ENCODE data around the gene SAG. TPM values are rescaled to one million over a fixed set of nuclear protein-coding genes. Genes with fewer than 3 reads are reported as not detected.

The SAG gene
- total and polyA plus RNA-seq, 9 of the 15 experiments (the other 6 are each of a cell fraction or from before 2014, with no cell fraction given), result 0.04 to 0.64 (median 0.31) TPM; not detected in 5

DNA sequence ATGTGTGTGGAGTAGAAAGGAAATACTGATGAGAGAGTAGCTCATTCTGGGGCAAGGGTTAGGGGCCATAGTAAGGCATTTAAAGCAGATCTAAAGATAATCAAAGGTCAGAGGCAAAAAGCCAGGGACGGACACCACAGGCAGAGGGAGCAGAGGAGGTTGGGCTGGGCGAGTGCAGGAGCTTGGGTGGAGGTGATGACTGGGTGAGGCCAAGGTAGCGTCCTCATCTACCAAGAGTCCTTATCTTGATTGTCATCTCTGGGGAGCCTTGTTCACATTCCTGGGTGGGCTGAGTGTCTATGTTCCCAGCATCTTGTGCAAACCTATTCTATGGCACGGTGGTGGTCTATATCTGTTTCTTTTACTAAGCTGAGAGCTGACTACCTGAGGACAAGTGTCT, 26.1 kb upstream of the SAG start:
- no peaks in the 10 kb centered on the region; the same call in 1 of the 2 replicates for H4K20me1 ChIP-seq (replicated peaks; ENCODE audit: control insufficient read depth, insufficient read depth, low read length)
- intact Hi-C loops (cut with micrococcal nuclease), result no loop called here
- H3K4me3 ChIP-seq, result no peak overlapping the region
- no peaks in the 10 kb centered on the region for H3K27me3 ChIP-seq (ENCODE audit: control insufficient read depth in 2 of 2, insufficient read depth in 2 of 2, low read length in 2 of 2)
- H3K9ac ChIP-seq (ENCODE audit: insufficient read depth in 1 of 2, low read depth in 2 of 2, low read length in 2 of 2), result no peak overlapping the region
- no peaks in the 10 kb centered on the region for H3K4me1 ChIP-seq (replicated peaks in 1 of 2; ENCODE audit: control insufficient read depth in 2 of 2, insufficient read depth in 2 of 2, low read length in 2 of 2)
- WGBS (ENCODE audit: insufficient coverage, low coverage, missing lambda C conversion rate), result 82% methylated on average over 2 of the region's 4 CpGs
- CTCF ChIA-PET (ENCODE audit: low intra/inter-chr PET ratio), result no interaction called here
- H3K27ac ChIP-seq (ENCODE audit: extremely low read depth, low read depth, low read length), result no peak overlapping the region
- no peak overlapping the region for H3K4me2 ChIP-seq (ENCODE audit: insufficient read depth, low read length)
- no peaks in the 10 kb centered on the region for H3K9me1 ChIP-seq (ENCODE audit: control insufficient read depth, insufficient read depth, low read length)
- BruUV-seq (replicated peaks), result no TSS peak
- no peak for ATAC-seq
- DNase-seq (ENCODE audit: extremely low read depth in 1 of 4, low spot score in 3 of 4), result no peak
- no peaks in the 10 kb centered on the region for H3K79me2 ChIP-seq (ENCODE audit: control insufficient read depth, insufficient read depth, low read length)
- no peak for FAIRE-seq
- no peak overlapping the region for H2AFZ ChIP-seq (ENCODE audit: low read depth, low read length)
- H3K36me3 ChIP-seq (ENCODE audit: control insufficient read depth, insufficient read depth, low read length), result peaks cover 82% of the 10 kb centered on the region
- in situ Hi-C loops (cut with MboI), result no loop called here
- no peaks in the 10 kb centered on the region for H3K9me3 ChIP-seq (replicated peaks; ENCODE audit: control insufficient read depth, insufficient read depth, low read depth, low read length)
- POLR2A ChIA-PET, result no interaction called here
- TF ChIP-seq LEF1 (IDR thresholded peaks at IDR 0.05), result no peak
- TF ChIP-seq ZNF561 (CRISPR knock-in tag; conservative IDR thresholded peaks at IDR 0.05), result no peak
- TF ChIP-seq GTF2A2 (tag; IDR thresholded peaks at IDR 0.05), result no peak
- TF ChIP-seq, protein P1, sequence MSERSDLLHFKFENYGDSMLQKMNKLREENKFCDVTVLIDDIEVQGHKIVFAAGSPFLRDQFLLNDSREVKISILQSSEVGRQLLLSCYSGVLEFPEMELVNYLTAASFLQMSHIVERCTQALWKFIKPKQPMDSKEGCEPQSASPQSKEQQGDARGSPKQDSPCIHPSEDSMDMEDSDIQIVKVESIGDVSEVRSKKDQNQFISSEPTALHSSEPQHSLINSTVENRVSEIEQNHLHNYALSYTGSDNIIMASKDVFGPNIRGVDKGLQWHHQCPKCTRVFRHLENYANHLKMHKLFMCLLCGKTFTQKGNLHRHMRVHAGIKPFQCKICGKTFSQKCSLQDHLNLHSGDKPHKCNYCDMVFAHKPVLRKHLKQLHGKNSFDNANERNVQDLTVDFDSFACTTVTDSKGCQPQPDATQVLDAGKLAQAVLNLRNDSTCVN (CRISPR knock-in tag; IDR thresholded peaks at IDR 0.05), result no peak
- no peak for TF ChIP-seq TCF7 (IDR thresholded peaks at IDR 0.05; ENCODE audit: borderline replicate concordance)
- no peak for TF ChIP-seq EZH2 (IDR thresholded peaks at IDR 0.05; ENCODE audit: borderline replicate concordance, low read depth, low read length)
- TF ChIP-seq, protein P2, sequence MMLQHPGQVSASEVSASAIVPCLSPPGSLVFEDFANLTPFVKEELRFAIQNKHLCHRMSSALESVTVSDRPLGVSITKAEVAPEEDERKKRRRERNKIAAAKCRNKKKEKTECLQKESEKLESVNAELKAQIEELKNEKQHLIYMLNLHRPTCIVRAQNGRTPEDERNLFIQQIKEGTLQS (IDR thresholded peaks at IDR 0.05), result no peak
- TF ChIP-seq, protein P2 (CRISPR knock-in tag; conservative IDR thresholded peaks at IDR 0.05), result no peak
- TF ChIP-seq, protein P3, sequence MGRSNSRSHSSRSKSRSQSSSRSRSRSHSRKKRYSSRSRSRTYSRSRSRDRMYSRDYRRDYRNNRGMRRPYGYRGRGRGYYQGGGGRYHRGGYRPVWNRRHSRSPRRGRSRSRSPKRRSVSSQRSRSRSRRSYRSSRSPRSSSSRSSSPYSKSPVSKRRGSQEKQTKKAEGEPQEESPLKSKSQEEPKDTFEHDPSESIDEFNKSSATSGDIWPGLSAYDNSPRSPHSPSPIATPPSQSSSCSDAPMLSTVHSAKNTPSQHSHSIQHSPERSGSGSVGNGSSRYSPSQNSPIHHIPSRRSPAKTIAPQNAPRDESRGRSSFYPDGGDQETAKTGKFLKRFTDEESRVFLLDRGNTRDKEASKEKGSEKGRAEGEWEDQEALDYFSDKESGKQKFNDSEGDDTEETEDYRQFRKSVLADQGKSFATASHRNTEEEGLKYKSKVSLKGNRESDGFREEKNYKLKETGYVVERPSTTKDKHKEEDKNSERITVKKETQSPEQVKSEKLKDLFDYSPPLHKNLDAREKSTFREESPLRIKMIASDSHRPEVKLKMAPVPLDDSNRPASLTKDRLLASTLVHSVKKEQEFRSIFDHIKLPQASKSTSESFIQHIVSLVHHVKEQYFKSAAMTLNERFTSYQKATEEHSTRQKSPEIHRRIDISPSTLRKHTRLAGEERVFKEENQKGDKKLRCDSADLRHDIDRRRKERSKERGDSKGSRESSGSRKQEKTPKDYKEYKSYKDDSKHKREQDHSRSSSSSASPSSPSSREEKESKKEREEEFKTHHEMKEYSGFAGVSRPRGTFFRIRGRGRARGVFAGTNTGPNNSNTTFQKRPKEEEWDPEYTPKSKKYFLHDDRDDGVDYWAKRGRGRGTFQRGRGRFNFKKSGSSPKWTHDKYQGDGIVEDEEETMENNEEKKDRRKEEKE (IDR thresholded peaks at IDR 0.05; ENCODE audit: borderline replicate concordance in 1 of 2, control insufficient read depth in 1 of 2, low read depth in 2 of 2, low read length in 1 of 2), result no peak
- TF ChIP-seq DIDO1 (tag; IDR thresholded peaks at IDR 0.05; ENCODE audit: low read depth), result no peak
- TF ChIP-seq, protein P4, sequence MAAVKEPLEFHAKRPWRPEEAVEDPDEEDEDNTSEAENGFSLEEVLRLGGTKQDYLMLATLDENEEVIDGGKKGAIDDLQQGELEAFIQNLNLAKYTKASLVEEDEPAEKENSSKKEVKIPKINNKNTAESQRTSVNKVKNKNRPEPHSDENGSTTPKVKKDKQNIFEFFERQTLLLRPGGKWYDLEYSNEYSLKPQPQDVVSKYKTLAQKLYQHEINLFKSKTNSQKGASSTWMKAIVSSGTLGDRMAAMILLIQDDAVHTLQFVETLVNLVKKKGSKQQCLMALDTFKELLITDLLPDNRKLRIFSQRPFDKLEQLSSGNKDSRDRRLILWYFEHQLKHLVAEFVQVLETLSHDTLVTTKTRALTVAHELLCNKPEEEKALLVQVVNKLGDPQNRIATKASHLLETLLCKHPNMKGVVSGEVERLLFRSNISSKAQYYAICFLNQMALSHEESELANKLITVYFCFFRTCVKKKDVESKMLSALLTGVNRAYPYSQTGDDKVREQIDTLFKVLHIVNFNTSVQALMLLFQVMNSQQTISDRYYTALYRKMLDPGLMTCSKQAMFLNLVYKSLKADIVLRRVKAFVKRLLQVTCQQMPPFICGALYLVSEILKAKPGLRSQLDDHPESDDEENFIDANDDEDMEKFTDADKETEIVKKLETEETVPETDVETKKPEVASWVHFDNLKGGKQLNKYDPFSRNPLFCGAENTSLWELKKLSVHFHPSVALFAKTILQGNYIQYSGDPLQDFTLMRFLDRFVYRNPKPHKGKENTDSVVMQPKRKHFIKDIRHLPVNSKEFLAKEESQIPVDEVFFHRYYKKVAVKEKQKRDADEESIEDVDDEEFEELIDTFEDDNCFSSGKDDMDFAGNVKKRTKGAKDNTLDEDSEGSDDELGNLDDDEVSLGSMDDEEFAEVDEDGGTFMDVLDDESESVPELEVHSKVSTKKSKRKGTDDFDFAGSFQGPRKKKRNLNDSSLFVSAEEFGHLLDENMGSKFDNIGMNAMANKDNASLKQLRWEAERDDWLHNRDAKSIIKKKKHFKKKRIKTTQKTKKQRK (IDR thresholded peaks at IDR 0.05; ENCODE audit: borderline replicate concordance, low read depth, low read length), result no peak
- TF ChIP-seq MCM3 (IDR thresholded peaks at IDR 0.05), result no peak
